SK-N-SH (cell line): ENCODE measurements around the gene GUK1. TPM values are rescaled to one million over a fixed set of nuclear protein-coding genes. Genes with fewer than 3 reads are reported as not detected.

Experiments
- CTCF ChIA-PET: fragments of 300-600, 350-600 bp; formaldehyde crosslinking; extraction: SDS; loops from one replicate; lab custom pipeline; 2021; lab: Yijun Ruan, JAX
- POLR2A ChIA-PET: fragments of 350-600 bp; sonication (Branson Sonifier 250); formaldehyde crosslinking; extraction: SDS; loops from one replicate; lab custom pipeline; 2020; ENCODE audit warnings: antibody characterized with exemption, inconsistent platforms; lab: Yijun Ruan, JAX
- DNase-seq: peaks from one replicate; pipeline ENCODE4 v3.0.0; 2012
- H2AFZ ChIP-seq: fragments of 200-600 bp; sonication (generic); 2 replicates; pipeline ENCODE4 v1.8.1; 2016; ENCODE audit warnings: antibody characterized with exemption, mild to moderate bottlenecking, low read depth
- H3F3A ChIP-seq: fragments of 200-600 bp; sonication (generic); replicated peaks from 2 replicates; pipeline ENCODE3; 2016; ENCODE audit warnings: antibody characterized with exemption, mild to moderate bottlenecking; ENCODE audit not compliant: insufficient read depth
- H3K27ac ChIP-seq, 2 experiments: fragments of 200-500 bp in 1 of 2; fragments of 200-600 bp in 1 of 2; sonication (Bioruptor generic) in 1 of 2; sonication (generic), shearing (Covaris generic) in 1 of 2; 2 replicates each; pipeline versions ENCODE4 v1.5.1 to v1.6.1; 2014 to 2016; ENCODE audit warnings: low read depth in 2 of 2, inconsistent platforms in 1 of 2, low read length in 1 of 2, mild to moderate bottlenecking in 1 of 2, mixed read lengths in 1 of 2
- H3K27me3 ChIP-seq: fragments of 200-600 bp; sonication (generic), shearing (Covaris generic); 2 replicates; pipeline ENCODE4 v1.6.1; 2016; ENCODE audit warnings: mixed run types; ENCODE audit not compliant: insufficient read depth
- H3K36me3 ChIP-seq, 2 experiments: fragments of 200-500 bp in 1 of 2; fragments of 200-600 bp in 1 of 2; sonication (Bioruptor generic) in 1 of 2; sonication (generic) in 1 of 2; replicated peaks in 1 of 2; 2 replicates each; pipeline versions ENCODE3 to v1.5.1; 2014 to 2016; ENCODE audit warnings: low read length in 1 of 2, mild to moderate bottlenecking in 1 of 2; ENCODE audit not compliant: insufficient read depth in 2 of 2, control insufficient read depth in 1 of 2
- H3K4me1 ChIP-seq, 2 experiments: fragments of 200-500 bp in 1 of 2; fragments of 200-600 bp in 1 of 2; sonication (Bioruptor generic) in 1 of 2; sonication (generic), shearing (Covaris generic) in 1 of 2; 2 replicates each; pipeline versions ENCODE4 v1.5.1 to v1.6.1; 2014 to 2016; ENCODE audit warnings: low read depth in 1 of 2, low read length in 1 of 2, mixed run types in 1 of 2; ENCODE audit not compliant: insufficient read depth in 2 of 2, control insufficient read depth in 1 of 2
- H3K4me2 ChIP-seq: fragments of 200-600 bp; sonication (generic), shearing (Covaris generic); 2 replicates; pipeline ENCODE4 v1.6.1; 2017; ENCODE audit warnings: mixed run types
- H3K4me3 ChIP-seq, 2 experiments: fragments of 200-500 bp in 1 of 2; fragments of 200-600 bp in 1 of 2; sonication (Bioruptor generic) in 1 of 2; sonication (generic), shearing (Covaris generic) in 1 of 2; 2 replicates each; pipeline versions ENCODE4 v1.5.1 to v1.8.1; 2014 to 2016; ENCODE audit warnings: low read depth in 2 of 2, inconsistent platforms in 1 of 2, low read length in 1 of 2, mild to moderate bottlenecking in 1 of 2, mixed read lengths in 1 of 2, moderate library complexity in 1 of 2
- H3K79me2 ChIP-seq: fragments of 200-600 bp; sonication (generic); 2 replicates; pipeline ENCODE4 v1.8.1; 2017; ENCODE audit warnings: mild to moderate bottlenecking; ENCODE audit not compliant: insufficient read depth
- H3K9ac ChIP-seq: fragments of 200-600 bp; sonication (generic); 2 replicates; pipeline ENCODE4 v1.6.1; 2017; ENCODE audit warnings: mixed run types
- H3K9me2 ChIP-seq: fragments of 200-600 bp; sonication (generic); 2 replicates; pipeline ENCODE4 v1.6.1; 2017; ENCODE audit warnings: mixed run types
- H3K9me3 ChIP-seq: fragments of 200-600 bp; sonication (generic); 2 replicates; pipeline ENCODE4 v1.6.1; 2017; ENCODE audit warnings: mixed run types, mild to moderate bottlenecking, moderate library complexity
- H4K20me1 ChIP-seq: fragments of 200-600 bp; sonication (generic); 2 replicates; pipeline ENCODE4 v1.6.1; 2017; ENCODE audit warnings: mild to moderate bottlenecking, mixed run types; ENCODE audit not compliant: insufficient read depth
- CHD2 ChIP-seq: fragments of 150-350 bp; IDR thresholded peaks from 2 replicates; pipeline ENCODE4 v1.6.1; 2018; ENCODE audit warnings: low read length; ENCODE audit not compliant: partially characterized antibody
- ELF1 ChIP-seq: IDR thresholded peaks from 2 replicates; pipeline ENCODE4 v1.4.0; 2012
- FOSL2 ChIP-seq: IDR thresholded peaks from 2 replicates; pipeline ENCODE4 v1.4.0; 2012; ENCODE audit warnings: low read depth, mild to moderate bottlenecking, moderate library complexity, borderline replicate concordance
- FOXM1 ChIP-seq: IDR thresholded peaks from 2 replicates; pipeline ENCODE4 v1.4.0; 2012; ENCODE audit warnings: low read depth, mild to moderate bottlenecking
- JUND ChIP-seq: IDR thresholded peaks from 2 replicates; pipeline ENCODE4 v1.4.0; 2012
- MEF2A ChIP-seq: IDR thresholded peaks from 2 replicates; pipeline ENCODE4 v1.4.0; 2012; ENCODE audit warnings: low read depth, borderline replicate concordance
- MXI1 ChIP-seq: IDR thresholded peaks from 2 replicates; pipeline ENCODE4 v1.6.1; 2012; ENCODE audit warnings: mild to moderate bottlenecking, low read depth, low read length, improper control_type of control experiment
- NRF1 ChIP-seq: IDR thresholded peaks from 2 replicates; pipeline ENCODE4 v1.6.1; 2012; ENCODE audit warnings: low read depth, mild to moderate bottlenecking, low read length
- POLR2AphosphoS5 ChIP-seq: IDR thresholded peaks from 2 replicates; pipeline ENCODE4 v1.6.1; 2012; ENCODE audit warnings: low read depth, low read length
- TCF12 ChIP-seq: IDR thresholded peaks from 2 replicates; pipeline ENCODE4 v1.4.0; 2012
- YY1 ChIP-seq: IDR thresholded peaks from 2 replicates; pipeline ENCODE4 v1.4.0; 2012; ENCODE audit warnings: low read depth, mild to moderate bottlenecking
- WGBS: methylation state at CpG from one replicate; pipeline ENCODE4 v1.1.6; 2017; ENCODE audit warnings: low lambda C conversion rate; 5-methylcytosine and 5-hydroxymethylcytosine counted together
- polyA plus RNA-seq, 3 experiments: library from polyadenylated mRNA; depleted of rRNA; stranded (reverse); fragments of >200 nt; gene quantifications; 2 replicates each; pipeline ENCODE4 v1.2.3, GENCODE V29; 2012
- TF ChIP-seq, protein P1 (sequence below): IDR thresholded peaks from 2 replicates; pipeline ENCODE4 v1.4.0; 2012; ENCODE audit warnings: low read depth
- TF ChIP-seq, protein P2 (sequence below): IDR thresholded peaks from 2 replicates; pipeline ENCODE4; 2012
- TF ChIP-seq, protein P3 (sequence below): fragments of 150-350 bp; IDR thresholded peaks from 2 replicates; pipeline ENCODE4 v1.6.1; 2017; ENCODE audit warnings: antibody characterized with exemption, low read length, low read depth, borderline replicate concordance
- TF ChIP-seq, protein P4 (sequence below): fragments of 150-350 bp; IDR thresholded peaks from 2 replicates; pipeline ENCODE4 v1.6.1; 2016; ENCODE audit warnings: mild to moderate bottlenecking, low read depth, low read length

The GUK1 gene
- polyA plus RNA-seq, 1 of the 3 experiments (the other 2 are of a cell fraction): 742 TPM

DNA sequence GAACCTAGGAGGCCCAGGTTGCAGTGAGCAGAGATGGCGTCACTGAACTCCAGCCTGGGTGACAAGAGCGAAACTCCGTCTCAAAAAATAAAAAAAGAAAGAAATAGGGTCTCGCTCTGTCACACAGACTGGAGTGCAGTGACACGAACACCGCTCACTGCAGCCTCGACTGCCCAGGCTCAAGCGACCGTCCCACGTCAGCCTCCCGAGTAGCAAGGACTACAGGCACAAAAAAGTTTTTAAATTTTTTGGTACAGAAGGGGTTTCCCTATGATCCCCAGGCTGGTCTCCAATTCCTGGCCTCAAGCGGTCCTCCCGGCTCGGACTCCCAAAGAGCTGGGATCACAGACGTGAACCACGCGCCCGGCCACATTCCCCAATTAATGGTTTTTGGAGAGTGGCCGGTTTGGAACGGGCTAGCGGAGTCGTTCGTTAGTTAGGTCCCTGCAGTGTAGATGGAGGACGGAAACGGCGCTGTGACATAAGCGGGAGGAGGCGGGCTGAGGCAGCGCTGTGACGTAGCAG is 611 bp upstream of the GUK1 start:
- POLR2A ChIA-PET: no interaction called here
- H3K27ac ChIP-seq: peak overlapping the region; percentile 26 to 76
- TF ChIP-seq FOSL2 (no peak), YY1 (peak; percentile 42; the same call in 1 of the 2 replicates), POLR2AphosphoS5 (peak; percentile 71)
- TF ChIP-seq, all 33 proteins: peak for 2
- Histone ChIP-seq H3K36me3 (peaks cover 0 to 4% of the 10 kb centered on the region in 2 experiments), H3K4me3 (peak overlapping the region; percentile 87 to 99), H3F3A (no peaks in the 10 kb centered on the region), H3K4me1 (peaks cover 23% of the 10 kb centered on the region in 2 experiments; a peak in 2 of 4 replicates), H3K9ac (peak overlapping the region; percentile 62; the same call in 1 of the 2 replicates), H3K27me3 (peaks cover 30% of the 10 kb centered on the region; the same call in 1 of the 2 replicates), H2AFZ (peak overlapping the region; percentile 87), H3K9me3 (no peaks in the 10 kb centered on the region), H4K20me1 (peaks cover 37% of the 10 kb centered on the region), H3K4me2 (peak overlapping the region; percentile 79), H3K79me2 (peaks cover 43% of the 10 kb centered on the region), H3K9me2 (no peaks in the 10 kb centered on the region)
- no peak for DNase-seq
- CTCF ChIA-PET: interaction anchor here (1.9 to 4.5 kb wide), 2 partner anchors 9 to 27 kb away, joined by 10 to 22 read pairs; partner anchors contain the start of gene IBA57
- WGBS: 10% methylated on average over 27 of the region's 30 CpGs

DNA sequence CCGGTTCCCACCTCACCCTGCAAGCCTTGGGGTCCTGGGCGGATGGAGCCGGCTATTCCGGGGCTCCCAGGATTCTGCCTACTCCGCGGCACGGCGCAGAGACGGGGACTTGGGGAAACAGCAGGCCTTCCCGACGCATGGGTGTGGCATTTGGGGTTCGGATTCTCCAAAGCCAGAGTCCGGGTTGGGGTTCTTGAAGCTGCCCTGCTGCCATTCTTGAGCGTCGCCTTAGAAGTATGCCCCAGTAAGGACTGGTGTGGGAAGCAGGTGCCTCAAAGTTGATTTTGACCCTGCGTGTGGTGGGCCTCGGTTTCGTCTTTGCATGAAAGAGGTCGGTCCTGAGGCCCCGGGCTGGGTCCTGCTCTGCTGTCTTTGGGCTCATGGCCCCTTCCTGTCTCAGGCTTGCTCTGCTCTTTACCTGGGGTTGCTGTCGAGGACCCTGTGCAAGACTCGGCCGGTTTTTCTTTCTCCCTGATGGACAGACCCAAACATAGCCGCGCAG is 696 bp downstream of the GUK1 start:
- Histone ChIP-seq H3K4me1 (peaks cover 23% of the 10 kb centered on the region in 2 experiments; a peak in 2 of 4 replicates), H3K4me2 (peak overlapping the region; percentile 100), H3K9me3 (no peaks in the 10 kb centered on the region), H3K27ac (peak overlapping the region; percentile 84 to 89)
- TF ChIP-seq, protein P1, sequence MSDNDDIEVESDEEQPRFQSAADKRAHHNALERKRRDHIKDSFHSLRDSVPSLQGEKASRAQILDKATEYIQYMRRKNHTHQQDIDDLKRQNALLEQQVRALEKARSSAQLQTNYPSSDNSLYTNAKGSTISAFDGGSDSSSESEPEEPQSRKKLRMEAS: no peak
- no peak for TF ChIP-seq CHD2
- no peak for TF ChIP-seq FOXM1
- TF ChIP-seq MXI1: no peak
- TF ChIP-seq, protein P2, sequence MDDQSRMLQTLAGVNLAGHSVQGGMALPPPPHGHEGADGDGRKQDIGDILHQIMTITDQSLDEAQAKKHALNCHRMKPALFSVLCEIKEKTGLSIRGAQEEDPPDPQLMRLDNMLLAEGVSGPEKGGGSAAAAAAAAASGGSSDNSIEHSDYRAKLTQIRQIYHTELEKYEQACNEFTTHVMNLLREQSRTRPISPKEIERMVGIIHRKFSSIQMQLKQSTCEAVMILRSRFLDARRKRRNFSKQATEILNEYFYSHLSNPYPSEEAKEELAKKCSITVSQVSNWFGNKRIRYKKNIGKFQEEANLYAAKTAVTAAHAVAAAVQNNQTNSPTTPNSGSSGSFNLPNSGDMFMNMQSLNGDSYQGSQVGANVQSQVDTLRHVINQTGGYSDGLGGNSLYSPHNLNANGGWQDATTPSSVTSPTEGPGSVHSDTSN: no peak
- TF ChIP-seq TCF12: no peak
- no peak for TF ChIP-seq JUND
- TF ChIP-seq, protein P3, sequence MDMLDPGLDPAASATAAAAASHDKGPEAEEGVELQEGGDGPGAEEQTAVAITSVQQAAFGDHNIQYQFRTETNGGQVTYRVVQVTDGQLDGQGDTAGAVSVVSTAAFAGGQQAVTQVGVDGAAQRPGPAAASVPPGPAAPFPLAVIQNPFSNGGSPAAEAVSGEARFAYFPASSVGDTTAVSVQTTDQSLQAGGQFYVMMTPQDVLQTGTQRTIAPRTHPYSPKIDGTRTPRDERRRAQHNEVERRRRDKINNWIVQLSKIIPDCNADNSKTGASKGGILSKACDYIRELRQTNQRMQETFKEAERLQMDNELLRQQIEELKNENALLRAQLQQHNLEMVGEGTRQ: no peak
- TF ChIP-seq, protein P4, sequence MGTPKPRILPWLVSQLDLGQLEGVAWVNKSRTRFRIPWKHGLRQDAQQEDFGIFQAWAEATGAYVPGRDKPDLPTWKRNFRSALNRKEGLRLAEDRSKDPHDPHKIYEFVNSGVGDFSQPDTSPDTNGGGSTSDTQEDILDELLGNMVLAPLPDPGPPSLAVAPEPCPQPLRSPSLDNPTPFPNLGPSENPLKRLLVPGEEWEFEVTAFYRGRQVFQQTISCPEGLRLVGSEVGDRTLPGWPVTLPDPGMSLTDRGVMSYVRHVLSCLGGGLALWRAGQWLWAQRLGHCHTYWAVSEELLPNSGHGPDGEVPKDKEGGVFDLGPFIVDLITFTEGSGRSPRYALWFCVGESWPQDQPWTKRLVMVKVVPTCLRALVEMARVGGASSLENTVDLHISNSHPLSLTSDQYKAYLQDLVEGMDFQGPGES: no peak
- no peak for TF ChIP-seq ELF1
- TF ChIP-seq MEF2A: no peak
- TF ChIP-seq NRF1: no peak
- TF ChIP-seq, all 33 proteins: peak for 0
- ChIA-PET POLR2A (interaction anchor here (0.5 to 1.0 kb wide), 5 partner anchors 11 to 323 kb away, joined by 3 to 6 read pairs (median 4); partner anchors contain the start of genes IBA57 and TRIM11), CTCF (interaction anchor here (1.9 to 4.5 kb wide), 2 partner anchors 10 to 25 kb away, joined by 10 to 22 read pairs; partner anchors contain the start of gene IBA57)
- H4K20me1 ChIP-seq: peaks cover 50% of the 10 kb centered on the region
- H3K9me2 ChIP-seq: no peaks in the 10 kb centered on the region
- no peak overlapping the region for H2AFZ ChIP-seq
- 0% methylated on average over 5 of the region's 25 CpGs for WGBS
- H3K9ac ChIP-seq: peak overlapping the region; percentile 98
- peaks cover 18% of the 10 kb centered on the region; the same call in 1 of the 2 replicates for H3K27me3 ChIP-seq
- no peaks in the 10 kb centered on the region for H3F3A ChIP-seq
- peak overlapping the region; percentile 87 to 99 for H3K4me3 ChIP-seq
- no peak for DNase-seq
- H3K79me2 ChIP-seq: peaks cover 56% of the 10 kb centered on the region
- H3K36me3 ChIP-seq: peaks cover 4 to 8% of the 10 kb centered on the region in 2 experiments
